OCI-LY1 (cell line): ENCODE results near the gene SURF2.

ENCODE experiments used
- H2AFZ ChIP-seq: fragments of 200-600 bp; sonication (generic), shearing (Covaris generic); 2 replicates; pipeline ENCODE4 v1.6.0; 2014; ENCODE audit warnings: antibody characterized with exemption, mild to moderate bottlenecking, low read length
- H3F3A ChIP-seq: fragments of 200-600 bp; sonication (generic), shearing (Covaris generic); 2 replicates; pipeline ENCODE4 v1.6.0; 2014; ENCODE audit warnings: mild to moderate bottlenecking, antibody characterized with exemption, low read length, moderate library complexity; ENCODE audit not compliant: insufficient read depth
- H3K27ac ChIP-seq: fragments of 200-600 bp; sonication (generic); 2 replicates; pipeline ENCODE4 v1.5.1; 2014; ENCODE audit warnings: low read length, mixed run types, mild to moderate bottlenecking, low read depth; ENCODE audit not compliant: poor library complexity, severe bottlenecking
- H3K27me3 ChIP-seq: fragments of 200-600 bp; sonication (generic); 2 replicates; pipeline ENCODE4 v1.6.0; 2014; ENCODE audit warnings: antibody characterized with exemption, mild to moderate bottlenecking, low read length, moderate library complexity; ENCODE audit not compliant: insufficient read depth
- H3K36me3 ChIP-seq: fragments of 200-600 bp; sonication (generic); 2 replicates; pipeline ENCODE4 v1.6.1; 2014; ENCODE audit warnings: mild to moderate bottlenecking, antibody characterized with exemption, low read length, moderate library complexity, mixed read lengths; ENCODE audit not compliant: insufficient read depth
- H3K4me1 ChIP-seq: fragments of 200-600 bp; sonication (generic); 2 replicates; pipeline ENCODE4 v1.5.1; 2014; ENCODE audit warnings: mild to moderate bottlenecking, low read length, moderate library complexity; ENCODE audit not compliant: insufficient read depth, severe bottlenecking
- H3K4me2 ChIP-seq: fragments of 200-600 bp; sonication (generic), shearing (Covaris generic); 2 replicates; pipeline ENCODE4 v1.6.1; 2014; ENCODE audit warnings: low read length
- H3K4me3 ChIP-seq: fragments of 200-600 bp; sonication (generic); 2 replicates; pipeline ENCODE4 v1.5.1; 2014; ENCODE audit warnings: low read length, low read depth, mild to moderate bottlenecking, mixed read lengths; ENCODE audit not compliant: poor library complexity, severe bottlenecking
- H3K79me2 ChIP-seq: fragments of 200-600 bp; shearing (Covaris generic); 2 replicates; pipeline ENCODE4 v1.6.1; 2016; ENCODE audit warnings: mixed run types, low read length, mixed read lengths; ENCODE audit not compliant: insufficient read depth
- H3K9ac ChIP-seq: fragments of 200-600 bp; sonication (generic), shearing (Covaris generic); 2 replicates; pipeline ENCODE4 v1.6.1; 2014; ENCODE audit warnings: mild to moderate bottlenecking, low read length, mixed read lengths
- H3K9me2 ChIP-seq: fragments of 200-600 bp; sonication (generic), shearing (Covaris generic); 2 replicates; pipeline ENCODE4 v1.6.1; 2014; ENCODE audit warnings: low read depth, mild to moderate bottlenecking, low read length, mixed read lengths
- H3K9me3 ChIP-seq: fragments of 200-600 bp; shearing (Covaris generic); 2 replicates; pipeline ENCODE4 v1.6.1; 2014; ENCODE audit warnings: low read length, mixed read lengths
- H4K20me1 ChIP-seq: fragments of 200-600 bp; sonication (generic), shearing (Covaris generic); 2 replicates; pipeline ENCODE4 v1.6.0; 2016; ENCODE audit warnings: mild to moderate bottlenecking, low read length; ENCODE audit not compliant: insufficient read depth
- CTCF ChIP-seq: fragments of 200-600 bp; sonication (generic), shearing (Covaris generic); IDR thresholded peaks from 2 replicates; pipeline ENCODE4 v1.5.1; 2017; ENCODE audit warnings: mild to moderate bottlenecking, antibody characterized with exemption, low read length, moderate library complexity, mixed read lengths
- EZH2 ChIP-seq: fragments of 200-600 bp; sonication (generic), shearing (Covaris generic); IDR thresholded peaks from 2 replicates; pipeline ENCODE4 v1.8.0; 2017; ENCODE audit warnings: borderline replicate concordance, mixed run types, mild to moderate bottlenecking, antibody characterized with exemption, low read length, moderate library complexity, mixed read lengths

Gene SURF2

GRCh38 chr9:133372144-133372543 is 15.8 kb downstream of the SURF2 start:
- Histone ChIP-seq H3K4me1 (peaks cover 44% of the 10 kb centered on the region), H3K79me2 (peaks cover 28% of the 10 kb centered on the region), H3K4me2 (peak overlapping the region; percentile 50; the same call in 1 of the 2 replicates), H4K20me1 (no peaks in the 10 kb centered on the region), H3K9me2 (no peaks in the 10 kb centered on the region), H2AFZ (no peak overlapping the region), H3K27me3 (no peaks in the 10 kb centered on the region; the same call in 1 of the 2 replicates), H3K27ac (no peak overlapping the region), H3F3A (no peaks in the 10 kb centered on the region), H3K4me3 (peak overlapping the region; percentile 18), H3K36me3 (peaks cover 25% of the 10 kb centered on the region; the same call in 1 of the 2 replicates), H3K9ac (peak overlapping the region; percentile 43; the same call in 1 of the 2 replicates), H3K9me3 (no peaks in the 10 kb centered on the region)
- TF ChIP-seq CTCF (no peak), EZH2 (no peak)

- Histone ChIP-seq H3K27ac (peak overlapping the region; percentile 26), H3K9me2 (no peaks in the 10 kb centered on the region), H3K79me2 (peaks cover 24% of the 10 kb centered on the region), H4K20me1 (no peaks in the 10 kb centered on the region), H3K9ac (peak overlapping the region; percentile 75), H3K4me3 (peak overlapping the region; percentile 73), H3K36me3 (peaks cover 14% of the 10 kb centered on the region; the same call in 1 of the 2 replicates), H3K4me1 (peaks cover 44% of the 10 kb centered on the region), H3K9me3 (no peaks in the 10 kb centered on the region), H3K4me2 (peak overlapping the region; percentile 93), H3F3A (no peaks in the 10 kb centered on the region), H2AFZ (no peak overlapping the region), H3K27me3 (no peaks in the 10 kb centered on the region; the same call in 1 of the 2 replicates)
- TF ChIP-seq CTCF: no peak
- no peak for TF ChIP-seq EZH2
Measured at GRCh38 chr9:133374612-133375115, 18.3 kb downstream of the SURF2 start.

- Histone ChIP-seq H3K4me3 (peak overlapping the region; percentile 73), H3K4me1 (peaks cover 43% of the 10 kb centered on the region)
Measured at GRCh38 chr9:133375116-133375723, 18.9 kb downstream of the SURF2 start.

More at GRCh38 chr9:133375116-133375723, 18.9 kb downstream of the SURF2 start:
- Histone ChIP-seq H3K4me2 (peak overlapping the region; percentile 93), H3K9ac (peak overlapping the region; percentile 75), H4K20me1 (no peaks in the 10 kb centered on the region), H3K9me2 (no peaks in the 10 kb centered on the region), H3K27ac (peak overlapping the region; percentile 26), H2AFZ (no peak overlapping the region), H3F3A (no peaks in the 10 kb centered on the region), H3K36me3 (peaks cover 8% of the 10 kb centered on the region; the same call in 1 of the 2 replicates), H3K9me3 (no peaks in the 10 kb centered on the region), H3K79me2 (peaks cover 24% of the 10 kb centered on the region), H3K27me3 (no peaks in the 10 kb centered on the region; the same call in 1 of the 2 replicates)
- TF ChIP-seq CTCF (peak; percentile 46), EZH2 (no peak)
